VCaP (cell line): ENCODE results near the gene JARID2.

Experiments used
- H3K27ac ChIP-seq: fragments of 450-650 bp; 2 replicates; pipeline ENCODE4 v1.5.1; 2017
- CTCF ChIP-seq: fragments of 450-650 bp; conservative IDR thresholded peaks from 2 replicates; pipeline ENCODE4 v1.5.1; 2017; ENCODE audit warnings: mild to moderate bottlenecking, moderate library complexity

Gene JARID2

GRCh38 chr6:15457121-15457650, 211.3 kb downstream of the JARID2 start:
- TF ChIP-seq CTCF, result no peak
- peak overlapping the region; percentile 69 for H3K27ac ChIP-seq

- peak overlapping the region; percentile 69 for H3K27ac ChIP-seq
- no peak for TF ChIP-seq CTCF
Measured at GRCh38 chr6:15458021-15458459, 212.2 kb downstream of the JARID2 start.

GRCh38 chr6:15460110-15460727, 214.3 kb downstream of the JARID2 start:
- H3K27ac ChIP-seq, result peak overlapping the region; percentile 69; the same call in 1 of the 2 replicates
- TF ChIP-seq CTCF, result no peak

GRCh38 chr6:15461127-15461944, 215.5 kb downstream of the JARID2 start:
- peak overlapping the region; percentile 69; the same call in 1 of the 2 replicates for H3K27ac ChIP-seq
- no peak for TF ChIP-seq CTCF

- H3K27ac ChIP-seq, result peak overlapping the region; percentile 50
- TF ChIP-seq CTCF, result no peak
Measured at GRCh38 chr6:15462256-15462655, 216.4 kb downstream of the JARID2 start.

GRCh38 chr6:15462717-15463525, 217.1 kb downstream of the JARID2 start:
- no peak for TF ChIP-seq CTCF
- peak overlapping the region; percentile 50 for H3K27ac ChIP-seq
